Neutrophil (primary cell): Measurements from ENCODE around the gene OTUB1.

Experiments used
- H3K27ac ChIP-seq: fragments of 200-600 bp; sonication (generic); 2 replicates; pipeline ENCODE4 v1.5.1; 2016; ENCODE audit warnings: mild to moderate bottlenecking, moderate library complexity
- H3K27me3 ChIP-seq: fragments of 200-600 bp; sonication (generic); 2 replicates; pipeline ENCODE4 v1.6.0; 2016; ENCODE audit warnings: mild to moderate bottlenecking
- H3K36me3 ChIP-seq: fragments of 200-600 bp; sonication (generic); 2 replicates; pipeline ENCODE4 v1.5.1; 2017
- H3K4me1 ChIP-seq, 2 experiments: fragments of 200-600 bp in 1 of 2; sonication (generic) in 1 of 2; 1 replicate in 1 of 2; 2 replicates in 1 of 2; pipeline versions ENCODE4 v1.5.1 to v1.6.1; 2013 to 2016; ENCODE audit warnings: low read depth in 1 of 2, low read length in 1 of 2, mild to moderate bottlenecking in 1 of 2, moderate library complexity in 1 of 2; ENCODE audit not compliant: control insufficient read depth in 1 of 2, insufficient read depth in 1 of 2
- H3K4me3 ChIP-seq, 2 experiments: fragments of 200-600 bp in 1 of 2; sonication (generic) in 1 of 2; 1 replicate in 1 of 2; 2 replicates in 1 of 2; pipeline ENCODE4 v1.5.1; 2013 to 2016; ENCODE audit warnings: low read depth in 1 of 2, low read length in 1 of 2, mild to moderate bottlenecking in 1 of 2, moderate library complexity in 1 of 2
- H3K9me3 ChIP-seq: fragments of 200-600 bp; sonication (generic); 2 replicates; pipeline ENCODE4 v1.5.1; 2016
- TF ChIP-seq, protein P1 (sequence below): fragments of 200-600 bp; sonication (generic); IDR thresholded peaks from 2 replicates; pipeline ENCODE4 v1.5.1; 2016; ENCODE audit warnings: antibody characterized with exemption

Gene OTUB1, protein sequence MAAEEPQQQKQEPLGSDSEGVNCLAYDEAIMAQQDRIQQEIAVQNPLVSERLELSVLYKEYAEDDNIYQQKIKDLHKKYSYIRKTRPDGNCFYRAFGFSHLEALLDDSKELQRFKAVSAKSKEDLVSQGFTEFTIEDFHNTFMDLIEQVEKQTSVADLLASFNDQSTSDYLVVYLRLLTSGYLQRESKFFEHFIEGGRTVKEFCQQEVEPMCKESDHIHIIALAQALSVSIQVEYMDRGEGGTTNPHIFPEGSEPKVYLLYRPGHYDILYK

DNA sequence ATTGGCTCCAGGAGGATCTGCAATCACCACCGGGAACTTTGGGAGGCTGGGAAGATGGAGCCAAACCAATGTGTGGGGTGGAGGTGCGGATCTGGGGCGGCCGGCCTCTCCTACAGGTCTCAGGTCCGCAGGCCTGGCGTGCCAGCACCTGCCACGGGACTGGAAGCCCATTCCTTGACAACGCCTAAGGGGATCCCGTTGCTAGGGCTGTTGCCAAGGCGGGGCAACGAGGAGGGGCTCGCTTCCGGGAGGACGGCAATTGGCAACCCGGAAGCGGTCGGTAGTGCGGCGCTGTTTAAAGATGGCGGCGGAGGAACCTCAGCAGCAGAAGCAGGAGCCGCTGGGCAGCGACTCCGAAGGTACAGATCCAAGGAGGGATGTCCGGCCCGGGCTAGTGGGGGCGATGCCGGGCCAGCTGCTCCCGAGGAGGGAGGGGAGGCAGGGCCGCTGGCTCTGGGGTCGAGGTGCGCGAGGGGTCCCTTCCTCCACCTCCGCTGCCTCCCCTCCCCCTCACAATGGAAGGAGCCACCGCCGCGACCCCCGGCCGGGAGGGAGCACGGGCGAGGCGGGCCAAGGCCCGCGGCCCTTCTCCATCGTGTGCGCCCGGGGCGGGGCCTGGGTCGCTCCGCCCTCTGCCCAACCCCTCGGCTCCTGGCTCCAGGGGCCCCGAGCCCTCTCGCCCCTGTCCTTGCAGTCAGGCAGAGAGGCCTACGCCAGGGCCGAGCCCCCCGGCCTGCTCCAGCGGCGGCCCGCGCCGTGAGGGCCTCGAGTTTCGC, at the start of gene OTUB1:
Gene OTUB1 (plus strand): TSS at position 283 of the 776 bp plus-strand sequence. CDS start 19 bp downstream, at position 302.
- Histone ChIP-seq H3K36me3 (peaks cover 29% of the 10 kb centered on the region), H3K4me3 (peak within 1 kb of the TSS; percentile 71 to 73), H3K4me1 (peaks cover 17 to 33% of the 10 kb centered on the region in 2 experiments), H3K27ac (peak within 1 kb of the TSS; percentile 83), H3K9me3 (no peaks in the 10 kb centered on the region), H3K27me3 (no peaks in the 10 kb centered on the region)
- TF ChIP-seq, protein P1, sequence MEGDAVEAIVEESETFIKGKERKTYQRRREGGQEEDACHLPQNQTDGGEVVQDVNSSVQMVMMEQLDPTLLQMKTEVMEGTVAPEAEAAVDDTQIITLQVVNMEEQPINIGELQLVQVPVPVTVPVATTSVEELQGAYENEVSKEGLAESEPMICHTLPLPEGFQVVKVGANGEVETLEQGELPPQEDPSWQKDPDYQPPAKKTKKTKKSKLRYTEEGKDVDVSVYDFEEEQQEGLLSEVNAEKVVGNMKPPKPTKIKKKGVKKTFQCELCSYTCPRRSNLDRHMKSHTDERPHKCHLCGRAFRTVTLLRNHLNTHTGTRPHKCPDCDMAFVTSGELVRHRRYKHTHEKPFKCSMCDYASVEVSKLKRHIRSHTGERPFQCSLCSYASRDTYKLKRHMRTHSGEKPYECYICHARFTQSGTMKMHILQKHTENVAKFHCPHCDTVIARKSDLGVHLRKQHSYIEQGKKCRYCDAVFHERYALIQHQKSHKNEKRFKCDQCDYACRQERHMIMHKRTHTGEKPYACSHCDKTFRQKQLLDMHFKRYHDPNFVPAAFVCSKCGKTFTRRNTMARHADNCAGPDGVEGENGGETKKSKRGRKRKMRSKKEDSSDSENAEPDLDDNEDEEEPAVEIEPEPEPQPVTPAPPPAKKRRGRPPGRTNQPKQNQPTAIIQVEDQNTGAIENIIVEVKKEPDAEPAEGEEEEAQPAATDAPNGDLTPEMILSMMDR, result no peak

DNA sequence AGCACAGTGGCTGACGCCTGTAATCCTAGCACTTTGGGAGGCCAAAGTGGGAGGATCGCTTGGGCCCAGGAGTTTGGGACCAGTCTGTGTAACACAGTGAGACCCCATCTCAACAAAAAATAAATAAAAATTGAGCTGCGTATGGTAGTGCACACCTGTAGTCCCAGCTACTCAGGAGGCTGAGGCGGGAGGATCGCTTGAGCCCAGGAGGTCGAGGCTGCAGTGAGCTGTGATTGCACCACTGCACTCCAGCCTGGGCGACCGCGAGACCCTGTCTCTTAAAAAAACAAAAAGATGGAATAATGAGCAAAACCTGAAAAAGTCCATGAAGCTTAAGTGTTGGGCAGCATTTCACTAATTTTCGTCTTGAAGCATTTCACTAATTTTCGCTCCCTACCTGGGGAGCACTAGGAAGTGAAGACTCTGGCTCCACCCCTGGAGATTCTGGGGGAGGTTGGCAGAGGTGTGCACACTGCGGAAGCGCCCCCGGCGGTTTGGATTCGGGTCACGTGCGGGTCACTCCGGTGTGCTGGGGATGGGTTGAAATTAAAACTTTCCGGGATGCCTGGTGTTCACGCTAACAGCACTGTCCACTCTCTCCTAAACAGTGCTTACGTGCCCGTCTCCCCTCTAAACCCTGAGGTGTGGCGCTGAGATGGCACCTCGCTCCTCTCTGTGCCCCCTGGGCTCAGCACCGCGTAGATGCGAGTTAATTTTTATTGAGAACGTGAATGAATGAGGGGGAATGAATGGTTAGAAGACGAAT, 48.3 kb upstream of the OTUB1 start:
- Histone ChIP-seq H3K36me3 (no peaks in the 10 kb centered on the region), H3K9me3 (no peaks in the 10 kb centered on the region), H3K27ac (peak overlapping the region; percentile 63), H3K27me3 (no peaks in the 10 kb centered on the region), H3K4me1 (peaks cover 28 to 30% of the 10 kb centered on the region in 2 experiments), H3K4me3 (peak overlapping the region; percentile 82 to 99)
- TF ChIP-seq, protein P1, result no peak

DNA sequence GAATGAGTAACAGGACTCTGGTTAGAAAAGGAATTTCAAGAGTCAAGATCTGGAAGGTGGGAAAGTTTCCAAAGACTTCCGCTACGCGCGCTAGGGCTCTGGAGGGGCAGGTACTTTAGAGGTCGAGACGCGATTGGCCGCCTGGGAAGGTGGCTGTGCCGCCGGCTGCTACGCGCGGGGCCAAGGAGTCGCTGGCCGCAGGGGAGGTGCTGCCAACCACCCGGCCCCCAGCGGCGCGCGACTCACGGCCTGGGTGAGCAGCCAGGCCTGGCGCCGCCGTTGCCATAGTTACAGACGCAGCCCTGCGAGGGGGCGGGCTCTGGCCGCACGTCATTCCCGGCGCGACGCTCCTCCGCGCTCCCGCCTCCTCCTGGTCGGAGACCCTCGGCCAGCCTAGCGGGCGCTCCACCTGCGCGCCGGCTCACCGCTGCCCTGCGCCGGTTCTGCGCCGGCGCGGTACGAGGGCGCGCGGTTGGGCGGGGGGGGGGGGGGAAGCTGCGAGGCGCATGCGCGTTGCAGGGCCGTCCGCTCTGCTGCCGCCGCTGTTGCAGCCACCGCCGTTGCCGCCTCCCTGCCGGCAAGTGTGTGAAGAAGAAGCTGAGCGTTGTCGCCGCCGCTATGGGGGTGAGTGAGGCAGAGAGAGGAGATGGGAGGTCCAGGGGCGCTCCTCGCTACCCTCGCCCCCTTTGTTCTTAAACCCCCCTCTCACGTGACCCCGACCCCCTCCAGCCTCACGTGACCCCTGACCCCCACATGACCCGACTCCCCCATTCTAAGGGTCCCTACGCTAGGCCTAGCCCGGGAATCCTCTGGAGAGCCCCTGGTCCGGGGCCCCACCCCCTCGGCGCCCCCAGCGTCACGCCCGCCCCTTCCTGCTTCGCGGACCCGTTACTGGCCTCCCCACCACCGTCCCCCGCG, 47.5 kb upstream of the OTUB1 start, which contains the start of gene NAA40:
Gene NAA40 (plus strand): TSS at position 524 of the 918 bp plus-strand sequence. CDS start 95 bp downstream, at position 619.
- H3K9me3 ChIP-seq, result no peaks in the 10 kb centered on the region
- H3K27ac ChIP-seq, result peak within 1 kb of the TSS; percentile 63
- no peaks in the 10 kb centered on the region for H3K36me3 ChIP-seq
- TF ChIP-seq, protein P1, result peak; percentile 41
- peaks cover 28 to 30% of the 10 kb centered on the region in 2 experiments for H3K4me1 ChIP-seq
- peak within 1 kb of the TSS; percentile 82 to 99 for H3K4me3 ChIP-seq
- H3K27me3 ChIP-seq, result no peaks in the 10 kb centered on the region

DNA sequence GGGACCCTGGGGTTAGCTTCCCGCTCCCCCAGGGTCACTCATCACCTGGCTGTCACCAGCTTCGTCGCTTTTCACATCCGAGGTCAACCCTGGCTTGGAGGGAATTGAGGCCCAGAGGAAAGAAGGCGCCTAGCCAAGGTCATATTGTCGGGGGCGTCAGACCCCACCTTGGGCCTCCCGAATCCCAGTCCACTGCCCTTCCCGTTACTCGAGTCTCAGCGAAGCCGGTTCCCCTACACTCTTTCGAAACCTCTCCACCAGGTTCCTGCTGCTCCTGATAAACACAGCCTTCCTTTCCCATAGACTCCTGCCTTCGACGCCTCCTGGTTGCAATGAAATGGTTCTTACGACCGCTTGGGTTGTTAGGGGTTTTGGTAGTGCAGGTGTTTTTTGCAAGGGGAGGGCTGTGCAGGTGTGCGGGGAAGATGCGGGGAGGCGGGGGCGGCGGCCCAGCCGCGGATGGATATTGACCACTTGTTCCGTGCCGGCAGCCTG, 46.8 kb upstream of the OTUB1 start:
- Histone ChIP-seq H3K27me3 (no peaks in the 10 kb centered on the region), H3K36me3 (no peaks in the 10 kb centered on the region), H3K9me3 (no peaks in the 10 kb centered on the region), H3K4me3 (peak overlapping the region; percentile 82 to 99), H3K4me1 (peaks cover 28 to 30% of the 10 kb centered on the region in 2 experiments), H3K27ac (peak overlapping the region; percentile 63)
- TF ChIP-seq, protein P1, result no peak
